Measurements from ENCODE around the gene MALT1.
"Not testable (repeated sequence)": the region's sequence is repeated elsewhere in the genome, so short reads cannot be mapped to it uniquely, and the experiment has no call there.

MALT1 gene

GRCh38 chr18:58762781-58763171 is 91.5 kb downstream of the MALT1 start:
- peak in 1 of 10 donors; percentile 68 for DNase-seq
- intact Hi-C loops (cut with DNase I), result no loop called here

- no peak for DNase-seq
- intact Hi-C loops (cut with DNase I), result no loop called here
Observed at GRCh38 chr18:58766164-58766563, 94.9 kb downstream of the MALT1 start.

- intact Hi-C loops (cut with DNase I), result no loop called here
- no peak for DNase-seq
Observed at GRCh38 chr18:58766946-58767345, 95.7 kb downstream of the MALT1 start.

- intact Hi-C loops (cut with DNase I), result loop anchor here (1.0 kb wide), 1 partner anchor 302 kb away; no protein-coding TSS in a partner anchor
- peak; percentile 68 to 97 (median 82) for DNase-seq
Observed at GRCh38 chr18:58768293-58768974, 97.2 kb downstream of the MALT1 start.

- no peak for DNase-seq
- intact Hi-C loops (cut with DNase I), result no loop called here
Observed at GRCh38 chr18:58769321-58769720, 98.1 kb downstream of the MALT1 start.

- intact Hi-C loops (cut with DNase I), result no loop called here
- no peak for DNase-seq
Observed at GRCh38 chr18:58770601-58771000, 99.3 kb downstream of the MALT1 start.

- DNase-seq, result no peak
- intact Hi-C loops (cut with DNase I), result no loop called here
Observed at GRCh38 chr18:58772161-58772560, 100.9 kb downstream of the MALT1 start.

GRCh38 chr18:58776084-58776483 is 104.8 kb downstream of the MALT1 start:
- DNase-seq, result no peak
- intact Hi-C loops (cut with DNase I), result no loop called here

GRCh38 chr18:58776541-58776940 is 105.3 kb downstream of the MALT1 start:
- DNase-seq; intact Hi-C loops (cut with DNase I): not testable (repeated sequence)

- intact Hi-C loops (cut with DNase I), result no loop called here
- DNase-seq, result no peak
Observed at GRCh38 chr18:58777471-58777870, 106.2 kb downstream of the MALT1 start.

- intact Hi-C loops (cut with DNase I), result no loop called here
- DNase-seq, result no peak
Observed at GRCh38 chr18:58779529-58779928, 108.3 kb downstream of the MALT1 start.

GRCh38 chr18:58780045-58780444 is 108.8 kb downstream of the MALT1 start:
- no peak for DNase-seq
- intact Hi-C loops (cut with DNase I), result no loop called here

- intact Hi-C loops (cut with DNase I), result loop anchor here (1.0 kb wide), 1 partner anchor 289 kb away; no protein-coding TSS in a partner anchor
- DNase-seq, result peak; percentile 74 to 97 (median 86)
Observed at GRCh38 chr18:58781627-58782194, 110.4 kb downstream of the MALT1 start.

GRCh38 chr18:58784601-58785137 is 113.4 kb downstream of the MALT1 start:
- intact Hi-C loops (cut with DNase I), result loop anchor here (5.0 kb wide), 1 partner anchor 73 kb away; no protein-coding TSS in a partner anchor
- no peak for DNase-seq

- intact Hi-C loops (cut with DNase I), result loop anchor here (5.0 kb wide), 1 partner anchor 72 kb away; no protein-coding TSS in a partner anchor
- no peak for DNase-seq
Observed at GRCh38 chr18:58785171-58785805, 114.0 kb downstream of the MALT1 start.

GRCh38 chr18:58785870-58786269 is 114.6 kb downstream of the MALT1 start:
- DNase-seq, result no peak
- intact Hi-C loops (cut with DNase I), result loop anchor here (5.0 kb wide), 1 partner anchor 71 kb away; no protein-coding TSS in a partner anchor

GRCh38 chr18:58787536-58788149 is 116.4 kb downstream of the MALT1 start:
- DNase-seq, result peak in 9 of 10 donors; percentile 20 to 94 (median 46)
- intact Hi-C loops (cut with DNase I), result loop anchor here (5.0 kb wide), 1 partner anchor 70 kb away; no protein-coding TSS in a partner anchor

GRCh38 chr18:58788470-58788869 is 117.2 kb downstream of the MALT1 start:
- intact Hi-C loops (cut with DNase I), result loop anchor here (5.0 kb wide), 1 partner anchor 69 kb away; no protein-coding TSS in a partner anchor
- no peak for DNase-seq

GRCh38 chr18:58788971-58789875 is 118.0 kb downstream of the MALT1 start:
- intact Hi-C loops (cut with DNase I), result loop anchor here (5.0 kb wide), 1 partner anchor 68 kb away; no protein-coding TSS in a partner anchor

More at GRCh38 chr18:58788971-58789875, 118.0 kb downstream of the MALT1 start:
- peak in 6 of 10 donors; percentile 18 to 93 (median 48) for DNase-seq

All from posterior cingulate gyrus (tissue), 11 donors.